MM.1S (cell line): Measurements from ENCODE around the gene GLRX3.

Source experiments
- DNase-seq: peaks from one replicate; pipeline ENCODE4 v3.0.0-alpha.2; 2015
- H2AFZ ChIP-seq: fragments of 300-600 bp; sonication (generic); 2 replicates; pipeline ENCODE4 v1.6.0; 2016; ENCODE audit warnings: antibody characterized with exemption, low read length
- H3F3A ChIP-seq: fragments of 300-600 bp; sonication (generic); 2 replicates; pipeline ENCODE4 v1.6.1; 2016; ENCODE audit warnings: mild to moderate bottlenecking, antibody characterized with exemption, low read length, moderate library complexity, mixed read lengths; ENCODE audit not compliant: insufficient read depth
- H3K27ac ChIP-seq: fragments of 300-600 bp; sonication (generic); 2 replicates; pipeline ENCODE4 v1.5.1; 2016; ENCODE audit warnings: mild to moderate bottlenecking, low read length
- H3K27me3 ChIP-seq: fragments of 300-600 bp; sonication (generic); replicated peaks from 2 replicates; pipeline ENCODE4 v1.6.0; 2016; ENCODE audit warnings: low read length; ENCODE audit not compliant: insufficient read depth
- H3K36me3 ChIP-seq: fragments of 300-600 bp; sonication (generic); replicated peaks from 2 replicates; pipeline ENCODE4 v1.6.1; 2016; ENCODE audit warnings: mild to moderate bottlenecking, low read length, mixed read lengths; ENCODE audit not compliant: insufficient read depth
- H3K4me1 ChIP-seq: fragments of 300-600 bp; sonication (generic); 2 replicates; pipeline ENCODE4 v1.6.1; 2016; ENCODE audit warnings: low read length, mixed read lengths
- H3K4me2 ChIP-seq: fragments of 300-600 bp; sonication (generic); 2 replicates; pipeline ENCODE4 v1.6.0; 2016; ENCODE audit warnings: low read depth, low read length
- H3K4me3 ChIP-seq: fragments of 300-600 bp; sonication (generic); 2 replicates; pipeline ENCODE4 v1.5.1; 2016; ENCODE audit warnings: low read length, mixed read lengths
- H3K79me2 ChIP-seq: fragments of 300-600 bp; sonication (generic); 2 replicates; pipeline ENCODE4 v1.6.1; 2016; ENCODE audit warnings: mixed run types, low read length, mixed read lengths
- H3K9ac ChIP-seq: fragments of 300-600 bp; sonication (generic); 2 replicates; pipeline ENCODE4 v1.6.1; 2016; ENCODE audit warnings: low read length, mixed read lengths
- H3K9me2 ChIP-seq: fragments of 300-600 bp; sonication (generic); replicated peaks from 2 replicates; pipeline ENCODE4 v1.6.1; 2016; ENCODE audit warnings: mild to moderate bottlenecking, low read length, mixed read lengths; ENCODE audit not compliant: insufficient read depth
- H3K9me3 ChIP-seq: fragments of 300-600 bp; sonication (generic); replicated peaks from 2 replicates; pipeline ENCODE4 v1.6.1; 2016; ENCODE audit warnings: mild to moderate bottlenecking, low read length, mixed read lengths; ENCODE audit not compliant: insufficient read depth
- H4K20me1 ChIP-seq: fragments of 300-600 bp; sonication (generic); 2 replicates; pipeline ENCODE4 v1.6.1; 2016; ENCODE audit warnings: mild to moderate bottlenecking, low read length, moderate library complexity, mixed read lengths; ENCODE audit not compliant: insufficient read depth
- CTCF ChIP-seq: fragments of 300-600 bp; sonication (generic); IDR thresholded peaks from 2 replicates; pipeline ENCODE4 v1.5.1; 2016; ENCODE audit warnings: antibody characterized with exemption, low read length, mixed read lengths
- EZH2 ChIP-seq: fragments of 300-600 bp; sonication (generic); optimal IDR thresholded peaks from 2 replicates; pipeline ENCODE3; 2017; ENCODE audit warnings: low read depth, mild to moderate bottlenecking, antibody characterized with exemption, low read length, mixed read lengths
- EZH2phosphoT487 ChIP-seq: fragments of 300-600 bp; sonication (generic); IDR thresholded peaks from 2 replicates; pipeline ENCODE4 v1.6.1; 2018; ENCODE audit warnings: antibody characterized with exemption, low read length

The GLRX3 gene

GRCh38 chr10:130212746-130213145 lies 76.6 kb downstream of the GLRX3 start:
- no peak overlapping the region for H3K9ac ChIP-seq
- no peak overlapping the region for H3K4me2 ChIP-seq
- no peaks in the 10 kb centered on the region for H3K79me2 ChIP-seq
- no peaks in the 10 kb centered on the region for H3K9me2 ChIP-seq
- DNase-seq = no peak
- TF ChIP-seq CTCF (no peak), EZH2phosphoT487 (no peak), EZH2 (no peak)
- H2AFZ ChIP-seq = no peak overlapping the region
- no peaks in the 10 kb centered on the region; the same call in 1 of the 2 replicates for H3K27me3 ChIP-seq
- no peaks in the 10 kb centered on the region for H3K9me3 ChIP-seq
- H3K4me1 ChIP-seq = no peaks in the 10 kb centered on the region
- H3K27ac ChIP-seq = no peak overlapping the region
- no peaks in the 10 kb centered on the region for H3K36me3 ChIP-seq
- no peaks in the 10 kb centered on the region for H3F3A ChIP-seq
- H3K4me3 ChIP-seq = no peak overlapping the region
- no peaks in the 10 kb centered on the region for H4K20me1 ChIP-seq

- H3K27ac ChIP-seq = no peak overlapping the region
- no peak for TF ChIP-seq EZH2phosphoT487
- TF ChIP-seq CTCF = no peak
- TF ChIP-seq EZH2 = no peak
- no peaks in the 10 kb centered on the region for H3K9me2 ChIP-seq
- no peaks in the 10 kb centered on the region for H3K9me3 ChIP-seq
- H3K9ac ChIP-seq = no peak overlapping the region
- no peaks in the 10 kb centered on the region for H3F3A ChIP-seq
- H2AFZ ChIP-seq = no peak overlapping the region
- H4K20me1 ChIP-seq = no peaks in the 10 kb centered on the region
- no peaks in the 10 kb centered on the region for H3K4me1 ChIP-seq
- no peak for DNase-seq
- H3K4me2 ChIP-seq = no peak overlapping the region
- no peaks in the 10 kb centered on the region for H3K36me3 ChIP-seq
- H3K79me2 ChIP-seq = no peaks in the 10 kb centered on the region
- no peak overlapping the region for H3K4me3 ChIP-seq
- H3K27me3 ChIP-seq = no peaks in the 10 kb centered on the region; the same call in 1 of the 2 replicates
These were observed 77.3 kb downstream of the GLRX3 start for GRCh38 chr10:130213286-130214080.

- Histone ChIP-seq H3F3A (no peaks in the 10 kb centered on the region), H3K79me2 (no peaks in the 10 kb centered on the region), H3K9me3 (no peaks in the 10 kb centered on the region), H3K27me3 (no peaks in the 10 kb centered on the region; the same call in 1 of the 2 replicates), H3K9me2 (no peaks in the 10 kb centered on the region), H3K27ac (no peak overlapping the region), H3K4me1 (no peaks in the 10 kb centered on the region), H3K4me3 (no peak overlapping the region), H3K4me2 (no peak overlapping the region), H3K9ac (no peak overlapping the region), H4K20me1 (no peaks in the 10 kb centered on the region), H2AFZ (no peak overlapping the region), H3K36me3 (no peaks in the 10 kb centered on the region)
- TF ChIP-seq EZH2phosphoT487 (no peak), CTCF (no peak), EZH2 (no peak)
- DNase-seq = no peak
These were observed 78.2 kb downstream of the GLRX3 start for GRCh38 chr10:130214431-130214830.
